KMS-11 (cell line): ENCODE data around the gene CTTNBP2.

Experiments
- H2AFZ ChIP-seq: fragments of 200-600 bp; sonication (generic); 2 replicates; pipeline ENCODE4 v1.6.1; 2016; ENCODE audit warnings: antibody characterized with exemption, mixed run types, low read depth
- H3K27ac ChIP-seq: fragments of 200-600 bp; sonication (generic); 2 replicates; pipeline ENCODE4 v1.6.1; 2016; ENCODE audit warnings: mild to moderate bottlenecking, mixed run types
- H3K27me3 ChIP-seq: fragments of 200-600 bp; sonication (generic); 2 replicates; pipeline ENCODE4 v1.6.1; 2017; ENCODE audit warnings: mild to moderate bottlenecking, low read depth, mixed run types, moderate library complexity; ENCODE audit not compliant: insufficient read depth
- H3K36me3 ChIP-seq: fragments of 200-600 bp; sonication (generic); 2 replicates; pipeline ENCODE4 v1.6.1; 2017; ENCODE audit warnings: mild to moderate bottlenecking, mixed run types; ENCODE audit not compliant: insufficient read depth
- H3K4me1 ChIP-seq: fragments of 200-600 bp; sonication (generic); 2 replicates; pipeline ENCODE4 v1.6.1; 2016; ENCODE audit warnings: mild to moderate bottlenecking, low read depth, mixed run types; ENCODE audit not compliant: poor library complexity, severe bottlenecking
- H3K4me2 ChIP-seq: fragments of 200-600 bp; sonication (generic); 2 replicates; pipeline ENCODE4 v1.7.0; 2016; ENCODE audit warnings: mild to moderate bottlenecking, mixed run types
- H3K4me3 ChIP-seq: fragments of 200-600 bp; sonication (generic); IDR thresholded peaks from 2 replicates; pipeline ENCODE4 v1.6.1; 2017; ENCODE audit warnings: low read depth, low read length, mixed read lengths; ENCODE audit not compliant: insufficient read depth
- H3K79me2 ChIP-seq: fragments of 200-600 bp; sonication (generic); 2 replicates; pipeline ENCODE4 v1.6.1; 2016; ENCODE audit warnings: low read depth, mixed run types; ENCODE audit not compliant: insufficient read depth
- H3K9ac ChIP-seq: fragments of 200-600 bp; sonication (generic); 2 replicates; pipeline ENCODE4 v1.6.1; 2016; ENCODE audit warnings: mild to moderate bottlenecking, mixed run types
- H4K20me1 ChIP-seq: fragments of 200-600 bp; sonication (generic); 2 replicates; pipeline ENCODE4 v1.6.1; 2016; ENCODE audit warnings: mild to moderate bottlenecking, mixed run types; ENCODE audit not compliant: insufficient read depth
- TF ChIP-seq, protein P1 (sequence below): fragments of 200-600 bp; sonication (generic); conservative IDR thresholded peaks from 2 replicates; pipeline ENCODE4 v1.6.1; 2017; ENCODE audit warnings: low read depth, mild to moderate bottlenecking, antibody characterized with exemption, low read length, moderate library complexity, mixed read lengths

The CTTNBP2 gene

DNA sequence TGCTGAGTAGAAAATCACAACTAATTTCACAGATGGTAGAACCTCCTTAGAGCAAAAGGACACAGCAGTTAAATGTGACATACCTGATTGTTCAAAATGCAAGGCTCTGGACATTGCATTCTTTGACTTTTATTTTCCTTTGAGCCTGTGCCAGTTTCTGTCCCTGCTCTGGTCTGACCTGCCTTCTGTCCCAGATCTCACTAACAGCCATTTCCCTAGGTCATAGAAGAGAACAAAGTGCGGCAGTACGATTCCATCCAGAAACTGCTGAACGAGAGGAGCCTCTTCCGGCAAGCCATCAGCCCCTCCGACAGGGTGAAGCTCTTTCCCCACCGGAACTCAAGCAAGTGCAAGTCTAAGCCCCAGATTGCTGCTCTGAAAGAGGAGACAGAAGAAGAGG is 206.6 kb downstream of the CTTNBP2 start:
- H3K9ac ChIP-seq = no peak overlapping the region
- H3K4me2 ChIP-seq = no peak overlapping the region
- H2AFZ ChIP-seq = no peak overlapping the region
- no peaks in the 10 kb centered on the region for H3K4me1 ChIP-seq
- H3K27me3 ChIP-seq = no peaks in the 10 kb centered on the region
- H3K4me3 ChIP-seq = no peak overlapping the region
- TF ChIP-seq, protein P1, sequence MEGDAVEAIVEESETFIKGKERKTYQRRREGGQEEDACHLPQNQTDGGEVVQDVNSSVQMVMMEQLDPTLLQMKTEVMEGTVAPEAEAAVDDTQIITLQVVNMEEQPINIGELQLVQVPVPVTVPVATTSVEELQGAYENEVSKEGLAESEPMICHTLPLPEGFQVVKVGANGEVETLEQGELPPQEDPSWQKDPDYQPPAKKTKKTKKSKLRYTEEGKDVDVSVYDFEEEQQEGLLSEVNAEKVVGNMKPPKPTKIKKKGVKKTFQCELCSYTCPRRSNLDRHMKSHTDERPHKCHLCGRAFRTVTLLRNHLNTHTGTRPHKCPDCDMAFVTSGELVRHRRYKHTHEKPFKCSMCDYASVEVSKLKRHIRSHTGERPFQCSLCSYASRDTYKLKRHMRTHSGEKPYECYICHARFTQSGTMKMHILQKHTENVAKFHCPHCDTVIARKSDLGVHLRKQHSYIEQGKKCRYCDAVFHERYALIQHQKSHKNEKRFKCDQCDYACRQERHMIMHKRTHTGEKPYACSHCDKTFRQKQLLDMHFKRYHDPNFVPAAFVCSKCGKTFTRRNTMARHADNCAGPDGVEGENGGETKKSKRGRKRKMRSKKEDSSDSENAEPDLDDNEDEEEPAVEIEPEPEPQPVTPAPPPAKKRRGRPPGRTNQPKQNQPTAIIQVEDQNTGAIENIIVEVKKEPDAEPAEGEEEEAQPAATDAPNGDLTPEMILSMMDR = no peak
- H4K20me1 ChIP-seq = no peaks in the 10 kb centered on the region
- H3K27ac ChIP-seq = no peak overlapping the region
- no peaks in the 10 kb centered on the region for H3K79me2 ChIP-seq
- H3K36me3 ChIP-seq = no peaks in the 10 kb centered on the region

DNA sequence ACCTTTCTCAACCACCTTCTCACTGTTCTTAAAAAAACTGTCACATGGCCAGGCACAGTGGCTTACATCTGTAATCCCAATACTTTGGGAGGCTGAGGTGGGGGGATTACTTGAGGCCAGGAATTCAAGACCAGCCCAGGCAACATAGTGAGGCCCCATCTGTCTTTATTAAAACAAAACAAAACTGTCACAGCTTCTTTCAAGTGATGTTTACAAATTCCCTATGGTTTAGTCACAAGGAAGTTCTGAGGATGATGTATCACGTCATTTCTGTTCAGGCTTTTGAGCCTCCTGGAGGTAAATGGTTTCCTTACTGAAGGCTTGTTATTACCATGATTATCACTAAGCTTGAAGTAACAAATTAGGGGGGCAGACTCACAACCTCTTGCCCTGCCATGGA is 207.2 kb downstream of the CTTNBP2 start:
- no peak overlapping the region for H3K9ac ChIP-seq
- H2AFZ ChIP-seq = no peak overlapping the region
- H3K36me3 ChIP-seq = no peaks in the 10 kb centered on the region
- H3K4me1 ChIP-seq = no peaks in the 10 kb centered on the region
- H3K4me2 ChIP-seq = no peak overlapping the region
- H3K4me3 ChIP-seq = no peak overlapping the region
- no peaks in the 10 kb centered on the region for H4K20me1 ChIP-seq
- no peaks in the 10 kb centered on the region for H3K79me2 ChIP-seq
- TF ChIP-seq, protein P1 = no peak
- no peaks in the 10 kb centered on the region for H3K27me3 ChIP-seq
- H3K27ac ChIP-seq = no peak overlapping the region

DNA sequence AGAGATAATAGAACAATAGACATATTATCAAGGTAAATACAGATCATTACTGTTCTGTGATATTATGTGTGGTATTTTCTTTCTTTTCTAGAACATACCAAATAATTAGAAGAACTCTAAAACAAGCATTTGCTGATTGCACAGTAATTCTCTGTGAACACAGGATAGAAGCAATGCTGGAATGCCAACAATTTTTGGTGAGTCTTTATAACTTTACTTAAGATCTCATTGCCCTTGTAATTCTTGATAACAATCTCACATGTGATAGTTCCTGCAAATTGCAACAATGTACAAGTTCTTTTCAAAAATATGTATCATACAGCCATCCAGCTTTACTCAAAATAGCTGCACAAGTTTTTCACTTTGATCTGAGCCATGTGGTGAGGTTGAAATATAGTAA is 207.9 kb downstream of the CTTNBP2 start:
- Histone ChIP-seq H3K4me1 (no peaks in the 10 kb centered on the region), H3K27ac (no peak overlapping the region), H4K20me1 (no peaks in the 10 kb centered on the region), H3K27me3 (no peaks in the 10 kb centered on the region), H3K9ac (no peak overlapping the region), H3K79me2 (no peaks in the 10 kb centered on the region), H3K4me2 (no peak overlapping the region), H3K4me3 (no peak overlapping the region), H2AFZ (no peak overlapping the region), H3K36me3 (no peaks in the 10 kb centered on the region)
- TF ChIP-seq, protein P1 = no peak

DNA sequence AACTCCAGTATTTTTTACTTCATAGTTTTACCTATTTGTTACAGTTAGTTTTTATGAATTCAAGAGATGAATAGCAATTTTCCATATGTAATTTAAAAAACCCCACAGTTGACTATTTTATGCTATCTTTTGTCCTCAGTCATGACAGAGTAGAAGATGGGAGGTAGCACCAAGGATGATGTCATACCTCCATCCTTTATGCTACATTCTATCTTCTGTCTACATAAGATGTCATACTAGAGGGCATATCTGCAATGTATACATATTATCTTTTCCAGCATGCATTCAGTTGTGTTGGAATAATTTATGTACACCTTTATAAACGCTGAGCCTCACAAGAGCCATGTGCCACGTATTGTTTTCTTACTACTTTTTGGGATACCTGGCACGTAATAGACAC is 209.2 kb downstream of the CTTNBP2 start:
- no peak overlapping the region for H3K4me3 ChIP-seq
- TF ChIP-seq, protein P1 = no peak
- H2AFZ ChIP-seq = no peak overlapping the region
- no peak overlapping the region for H3K9ac ChIP-seq
- no peaks in the 10 kb centered on the region for H3K79me2 ChIP-seq
- H3K4me1 ChIP-seq = no peaks in the 10 kb centered on the region
- no peak overlapping the region for H3K27ac ChIP-seq
- no peak overlapping the region for H3K4me2 ChIP-seq
- H3K36me3 ChIP-seq = no peaks in the 10 kb centered on the region
- H4K20me1 ChIP-seq = no peaks in the 10 kb centered on the region
- no peaks in the 10 kb centered on the region for H3K27me3 ChIP-seq
